Muscle of arm (tissue), 12 donors: ENCODE measurements around the gene CFAP97D2. TPM values are rescaled to one million over a fixed set of nuclear protein-coding genes. Genes with fewer than 3 reads are reported as not detected.
"Not testable (repeated sequence)": the region's sequence is repeated elsewhere in the genome, so short reads cannot be mapped to it uniquely, and the experiment has no call there.

ENCODE experiments used
- DNase-seq: peaks from one replicate; pipeline ENCODE4 v3.0.0-alpha.2; 2013
- polyA plus RNA-seq, 12 donors: library from polyadenylated mRNA; unstranded; fragments of 120-200 nt; gene quantifications; one replicate each; pipeline ENCODE4 v1.2.1, GENCODE V29; 2013; ENCODE audit not compliant: insufficient read length in 12 of 12

CFAP97D2 gene
- polyA plus RNA-seq, 12 donors: not detected

GRCh38 chr13:114234645-114235421 lies 55.8 kb downstream of the CFAP97D2 start, which contains the start of gene CDC16:
TSS of gene CDC16 (plus strand) at chr13:114234897. CDS start at chr13:114235085, 188 bp downstream.
- peak; percentile 90 for DNase-seq

- no peak for DNase-seq
Measured at GRCh38 chr13:114235697-114236096, 56.6 kb downstream of the CFAP97D2 start.

GRCh38 chr13:114236227-114236626 lies 57.2 kb downstream of the CFAP97D2 start:
- no peak for DNase-seq

- no peak for DNase-seq
Measured at GRCh38 chr13:114237415-114238112, 58.5 kb downstream of the CFAP97D2 start.

- no peak for DNase-seq
Measured at GRCh38 chr13:114241918-114242317, 62.9 kb downstream of the CFAP97D2 start.

GRCh38 chr13:114243971-114244370 lies 64.9 kb downstream of the CFAP97D2 start:
- DNase-seq: no peak

GRCh38 chr13:114244637-114245036 lies 65.6 kb downstream of the CFAP97D2 start:
- no peak for DNase-seq

- DNase-seq: no peak
Measured at GRCh38 chr13:114248011-114248410, 69.0 kb downstream of the CFAP97D2 start.

- no peak for DNase-seq
Measured at GRCh38 chr13:114249077-114249476, 70.0 kb downstream of the CFAP97D2 start.

- DNase-seq: not testable (repeated sequence)
Measured at GRCh38 chr13:114251639-114252440, 72.8 kb downstream of the CFAP97D2 start.

- no peak for DNase-seq
Measured at GRCh38 chr13:114256547-114256946, 77.5 kb downstream of the CFAP97D2 start.

- no peak for DNase-seq
Measured at GRCh38 chr13:114257014-114257413, 78.0 kb downstream of the CFAP97D2 start.

GRCh38 chr13:114258589-114258988 lies 79.5 kb downstream of the CFAP97D2 start:
- DNase-seq: no peak

GRCh38 chr13:114259374-114259773 lies 80.3 kb downstream of the CFAP97D2 start:
- no peak for DNase-seq

GRCh38 chr13:114259974-114260373 lies 80.9 kb downstream of the CFAP97D2 start:
- no peak for DNase-seq

GRCh38 chr13:114260814-114261213 lies 81.8 kb downstream of the CFAP97D2 start:
- DNase-seq: no peak

- DNase-seq: no peak
Measured at GRCh38 chr13:114261328-114261965, 82.4 kb downstream of the CFAP97D2 start.

- no peak for DNase-seq
Measured at GRCh38 chr13:114263578-114263977, 84.5 kb downstream of the CFAP97D2 start.

- DNase-seq: not testable (repeated sequence)
Measured at GRCh38 chr13:114264313-114264712, 85.3 kb downstream of the CFAP97D2 start.

- no peak for DNase-seq
Measured at GRCh38 chr13:114264886-114265611, 86.0 kb downstream of the CFAP97D2 start.

GRCh38 chr13:114266241-114266640 lies 87.2 kb downstream of the CFAP97D2 start:
- DNase-seq: no peak
